Measurements from ENCODE around the gene CYP2W1. TPM values are rescaled to one million over a fixed set of nuclear protein-coding genes. Genes with fewer than 3 reads are reported as not detected.
A peak's percentile ranks its signal among the peaks of the same experiment; 100 is the strongest.

Gene CYP2W1
- total RNA-seq, 2 donors from 2014 or later, result not detected

DNA sequence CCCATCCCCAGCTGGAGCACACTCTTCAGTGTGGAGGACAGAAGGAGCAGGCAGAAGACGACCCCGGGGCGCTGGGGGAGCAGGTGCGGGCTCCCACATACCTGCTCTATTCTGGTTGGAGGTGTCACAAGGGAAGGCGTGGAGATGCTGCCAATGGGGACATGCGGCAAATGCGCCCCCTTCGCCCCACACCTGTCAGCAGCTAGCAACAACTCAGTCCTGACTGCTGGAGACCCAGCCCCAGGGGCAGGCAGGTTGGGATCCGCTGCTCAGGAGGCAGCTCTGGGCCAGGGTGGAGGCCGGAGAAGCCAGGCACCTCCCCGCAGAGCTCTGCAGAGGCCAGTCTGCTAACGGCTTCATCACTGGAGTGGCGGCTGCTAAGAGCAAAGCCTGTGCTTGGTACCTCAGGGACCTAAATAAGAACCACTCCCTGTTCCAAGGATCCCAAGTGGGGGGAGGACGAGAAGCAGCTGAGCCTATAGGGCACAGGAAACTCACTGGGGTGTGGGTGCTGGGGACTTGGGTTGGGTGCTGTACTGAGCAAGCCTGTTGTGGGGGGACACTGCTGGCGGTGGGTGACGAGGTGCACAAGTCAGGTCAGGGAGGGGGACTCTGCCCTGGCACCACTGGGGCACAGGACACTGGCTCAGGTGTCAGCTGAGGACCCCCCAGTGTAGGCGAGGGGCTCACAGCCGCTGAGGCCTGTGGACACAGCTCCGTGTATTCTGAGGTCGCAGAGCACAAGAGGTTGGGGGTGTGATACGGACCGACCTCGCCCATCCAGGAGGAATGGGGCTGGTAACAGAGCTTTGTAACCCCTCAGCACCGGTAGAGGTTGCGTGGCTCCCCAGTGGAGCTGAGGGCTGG is 42.1 kb downstream of the CYP2W1 start:
- no peak for ATAC-seq (replicated peaks)
- Mint-ChIP-seq H3K9me3 (no peaks in the 10 kb centered on the region), H3K4me1 (peaks cover 5% of the 10 kb centered on the region), H3K36me3 (ENCODE audit: low read depth) (peaks cover 7% of the 10 kb centered on the region), H3K4me3 (no peak overlapping the region), H3K27ac (no peak overlapping the region), H3K27me3 (no peaks in the 10 kb centered on the region)

DNA sequence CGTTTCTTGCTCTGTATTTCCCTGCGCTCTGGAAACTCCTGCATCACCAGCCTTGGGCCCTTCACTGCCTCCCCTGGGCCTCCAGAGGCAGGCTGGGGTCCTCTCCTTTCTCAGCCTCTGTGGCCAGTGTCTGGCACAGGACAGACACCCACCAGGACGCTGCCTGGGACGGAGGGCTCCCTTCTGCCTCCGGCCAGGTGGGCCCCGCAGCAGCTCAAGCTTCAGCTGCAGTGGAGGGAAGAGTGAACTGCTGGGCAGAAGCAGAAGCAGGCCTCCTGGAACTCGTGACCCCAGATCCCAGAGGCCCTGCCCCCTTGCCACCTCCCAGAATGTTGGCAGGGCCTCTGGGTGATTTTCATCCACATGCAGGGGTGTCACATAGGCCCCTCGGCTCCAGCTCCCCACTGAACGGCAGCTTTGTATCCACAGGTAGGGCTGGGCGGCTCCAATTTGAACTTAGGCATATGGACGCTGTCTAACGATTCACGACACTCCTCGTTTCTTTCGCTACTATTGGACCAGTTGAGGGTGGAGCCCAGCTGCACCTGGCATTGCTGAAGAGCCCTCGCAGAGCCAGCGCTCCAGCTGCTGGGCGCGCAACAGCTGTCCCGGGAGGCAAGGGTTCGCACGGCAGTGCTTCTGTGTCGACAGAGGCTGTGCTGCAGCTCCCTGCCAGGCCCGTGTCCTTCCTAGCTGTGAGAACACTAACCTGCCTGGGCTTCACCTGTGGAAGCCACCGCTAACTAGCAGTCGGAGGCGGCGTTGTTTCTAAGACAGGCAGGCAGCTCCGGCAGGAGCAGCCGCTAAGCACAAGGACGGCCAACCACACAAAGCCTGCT is 43.0 kb downstream of the CYP2W1 start:
- Mint-ChIP-seq H3K4me3 (no peak overlapping the region), H3K36me3 (ENCODE audit: low read depth) (peaks cover 7% of the 10 kb centered on the region), H3K27me3 (no peaks in the 10 kb centered on the region), H3K4me1 (peaks cover 5% of the 10 kb centered on the region), H3K27ac (peak overlapping the region; percentile 16), H3K9me3 (no peaks in the 10 kb centered on the region)
- no peak for ATAC-seq (replicated peaks)

- no peak overlapping the region for H3K27ac Mint-ChIP-seq
- no peaks in the 10 kb centered on the region for H3K27me3 Mint-ChIP-seq
- peak overlapping the region; percentile 41 for H3K4me3 Mint-ChIP-seq
- H3K36me3 Mint-ChIP-seq (ENCODE audit: low read depth), result peaks cover 7% of the 10 kb centered on the region
- H3K4me1 Mint-ChIP-seq, result peaks cover 5% of the 10 kb centered on the region
- no peaks in the 10 kb centered on the region for H3K9me3 Mint-ChIP-seq
- ATAC-seq (replicated peaks), result no peak
Observed at GRCh38 chr7:1026721-1027161, 43.8 kb downstream of the CYP2W1 start.

- Mint-ChIP-seq H3K36me3 (ENCODE audit: low read depth) (peaks cover 4% of the 10 kb centered on the region), H3K4me3 (peak overlapping the region; percentile 41), H3K9me3 (no peaks in the 10 kb centered on the region), H3K4me1 (peaks cover 5% of the 10 kb centered on the region), H3K27ac (no peak overlapping the region), H3K27me3 (no peaks in the 10 kb centered on the region)
- ATAC-seq (replicated peaks), result no peak
Observed at GRCh38 chr7:1027242-1028043, 44.5 kb downstream of the CYP2W1 start.

DNA sequence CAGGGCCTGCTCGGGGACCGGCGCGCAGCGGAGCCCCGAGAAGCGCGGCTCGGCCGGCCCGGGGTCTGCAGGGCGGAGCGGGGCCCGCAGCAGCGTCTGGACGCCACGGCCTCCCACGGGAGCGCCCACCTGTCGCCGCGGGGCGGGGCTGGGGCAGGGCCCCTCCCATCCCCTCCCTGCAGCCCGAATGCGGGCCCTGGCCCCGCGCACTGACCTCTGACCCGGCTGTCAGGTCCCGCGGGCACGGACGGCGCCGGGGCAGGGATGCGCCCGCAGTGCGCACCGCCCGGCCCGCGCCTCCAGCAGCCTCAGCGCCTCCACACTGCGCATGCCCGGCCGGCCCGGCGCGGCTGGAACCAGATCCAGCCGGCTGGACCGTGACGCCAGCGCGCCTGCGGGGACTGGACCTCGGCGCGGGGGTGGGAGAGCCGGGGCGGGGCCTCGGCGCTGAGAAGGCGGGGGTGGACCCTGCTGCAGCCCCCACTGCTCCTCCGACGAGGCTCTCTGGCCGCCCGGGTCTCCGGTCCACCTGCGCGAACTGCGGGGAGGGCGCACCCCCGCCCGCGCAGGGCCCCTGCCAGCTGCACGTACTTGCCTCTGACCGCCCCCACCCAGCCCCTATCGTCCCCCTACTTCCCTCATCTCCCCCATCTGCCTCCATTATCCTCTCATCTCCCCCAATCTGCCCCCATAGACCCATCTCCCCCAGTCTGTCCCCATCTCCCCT is 45.2 kb downstream of the CYP2W1 start:
- Mint-ChIP-seq H3K36me3 (ENCODE audit: low read depth) (no peaks in the 10 kb centered on the region), H3K4me3 (peak overlapping the region; percentile 70), H3K27ac (peak overlapping the region; percentile 55), H3K27me3 (no peaks in the 10 kb centered on the region), H3K9me3 (no peaks in the 10 kb centered on the region), H3K4me1 (peaks cover 11% of the 10 kb centered on the region)
- ATAC-seq (replicated peaks), result peak; percentile 87

GRCh38 chr7:1028775-1029636 is 46.0 kb downstream of the CYP2W1 start:
- Mint-ChIP-seq H3K4me3 (peak overlapping the region; percentile 70), H3K4me1 (peaks cover 18% of the 10 kb centered on the region), H3K27me3 (no peaks in the 10 kb centered on the region), H3K36me3 (ENCODE audit: low read depth) (no peaks in the 10 kb centered on the region), H3K9me3 (no peaks in the 10 kb centered on the region), H3K27ac (peak overlapping the region; percentile 55)
- ATAC-seq (replicated peaks), result peak; percentile 94

DNA sequence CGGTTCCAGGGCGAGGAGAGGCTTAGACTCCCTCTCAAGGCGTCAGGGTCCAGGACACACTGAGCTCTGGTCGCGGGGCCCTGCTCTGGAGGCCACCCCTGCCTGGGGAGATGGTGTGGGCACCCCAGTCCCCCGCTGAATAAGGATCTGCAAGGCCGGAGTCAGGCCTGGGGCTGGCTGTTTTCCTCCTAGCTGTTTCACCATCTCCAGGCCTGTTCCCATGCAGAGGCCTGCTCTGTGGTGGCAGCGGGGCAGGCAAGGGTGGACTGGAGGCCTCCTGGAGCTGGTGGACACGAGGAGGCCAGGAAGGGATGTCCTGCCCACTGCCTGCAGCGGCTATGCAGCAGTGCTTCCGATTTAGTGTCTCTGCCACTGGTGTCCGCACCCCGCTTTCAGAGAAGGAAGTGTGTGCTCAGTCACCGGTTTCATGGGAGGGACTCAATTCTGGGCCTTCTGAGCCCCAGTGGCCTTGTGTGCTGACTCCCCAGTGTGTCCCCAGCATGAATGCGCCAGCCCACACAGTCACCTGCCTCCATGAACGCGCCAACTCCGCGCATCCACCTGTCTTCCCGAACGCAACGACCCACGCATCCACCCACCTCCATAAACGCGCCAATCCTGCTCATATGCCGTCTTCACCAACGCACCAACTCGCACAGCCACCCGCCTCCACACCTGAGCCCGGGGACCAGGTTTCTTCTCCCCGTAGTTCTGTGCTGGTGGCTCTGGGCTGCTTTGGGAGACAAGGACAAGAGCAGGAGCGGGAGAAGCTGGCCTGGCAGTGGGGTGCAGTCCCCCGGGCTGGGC is 46.9 kb downstream of the CYP2W1 start:
- Mint-ChIP-seq H3K4me1 (peaks cover 22% of the 10 kb centered on the region), H3K27me3 (no peaks in the 10 kb centered on the region), H3K9me3 (no peaks in the 10 kb centered on the region), H3K4me3 (peak overlapping the region; percentile 70), H3K36me3 (ENCODE audit: low read depth) (no peaks in the 10 kb centered on the region), H3K27ac (no peak overlapping the region)
- ATAC-seq (replicated peaks), result no peak

DNA sequence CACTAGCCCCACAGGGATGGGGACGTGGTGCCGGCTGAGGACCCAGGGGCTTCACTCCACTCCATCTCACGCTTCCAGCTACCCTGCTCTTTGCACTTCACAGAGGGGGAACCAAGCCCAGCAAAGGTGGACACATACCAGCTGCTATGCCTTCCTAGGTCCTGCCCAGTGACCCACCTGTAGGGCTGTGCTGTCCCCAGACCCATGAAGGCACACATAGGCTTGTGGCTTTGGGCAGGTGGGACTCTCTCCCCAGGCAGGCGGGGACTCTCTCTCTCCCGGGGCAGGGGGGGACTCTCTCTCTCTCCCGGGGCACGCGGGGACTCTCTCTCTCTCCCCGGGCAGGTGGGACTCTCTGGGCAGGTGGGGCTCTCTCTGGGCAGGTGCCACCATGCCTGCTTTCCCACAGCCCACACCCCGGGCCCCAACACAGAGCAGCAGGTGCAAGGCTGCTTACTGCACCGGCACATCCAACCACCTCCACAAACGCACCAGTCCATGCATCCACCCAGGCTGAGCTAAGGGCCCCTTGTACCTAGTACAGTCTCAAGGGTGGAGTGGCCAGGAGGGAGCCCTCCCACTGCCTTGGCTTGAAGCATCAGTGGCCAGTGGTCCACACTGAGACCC is 47.6 kb downstream of the CYP2W1 start:
- Mint-ChIP-seq H3K27ac (peak overlapping the region; percentile 35), H3K27me3 (no peaks in the 10 kb centered on the region), H3K4me3 (peak overlapping the region; percentile 70), H3K9me3 (no peaks in the 10 kb centered on the region), H3K4me1 (peaks cover 22% of the 10 kb centered on the region), H3K36me3 (ENCODE audit: low read depth) (no peaks in the 10 kb centered on the region)
- ATAC-seq (replicated peaks), result no peak

DNA sequence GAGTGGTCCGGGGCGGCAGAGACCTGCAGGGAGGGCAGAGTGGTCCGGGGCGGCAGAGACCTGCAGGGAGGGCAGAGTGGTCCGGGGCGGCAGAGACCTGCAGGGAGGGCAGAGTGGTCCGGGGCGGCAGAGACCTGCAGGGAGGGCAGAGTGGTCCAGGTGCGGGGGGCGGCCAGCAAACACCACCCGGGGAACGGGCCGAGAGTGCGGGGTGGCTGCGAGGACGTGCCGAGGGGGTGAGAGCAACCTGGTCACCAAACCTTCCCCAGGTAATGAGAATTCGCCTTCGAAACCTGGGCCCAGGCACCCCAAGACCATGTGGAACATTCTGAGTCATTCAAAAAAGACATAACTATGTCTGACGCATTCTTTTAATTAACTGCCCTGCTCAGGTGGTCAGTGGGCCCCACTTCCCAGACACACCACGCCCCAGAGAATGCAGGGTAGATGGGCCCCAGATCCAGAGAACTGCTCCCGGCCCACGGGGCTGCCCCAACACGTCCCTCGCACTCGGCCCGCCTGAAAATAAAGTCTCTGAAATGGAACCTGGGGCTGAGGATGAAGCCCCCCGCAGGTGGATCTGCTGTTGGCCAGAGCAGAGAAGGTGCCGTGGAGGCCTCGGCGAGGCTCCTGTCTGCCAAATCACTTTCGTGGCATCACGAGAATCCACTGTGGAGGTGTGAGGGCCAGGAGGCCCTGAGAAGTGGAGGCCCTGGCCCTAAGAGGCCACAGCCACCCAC is 48.9 kb downstream of the CYP2W1 start:
- Mint-ChIP-seq H3K27me3 (no peaks in the 10 kb centered on the region), H3K9me3 (no peaks in the 10 kb centered on the region), H3K36me3 (ENCODE audit: low read depth) (no peaks in the 10 kb centered on the region), H3K4me3 (no peak overlapping the region), H3K4me1 (peaks cover 22% of the 10 kb centered on the region), H3K27ac (no peak overlapping the region)
- ATAC-seq (replicated peaks), result no peak

DNA sequence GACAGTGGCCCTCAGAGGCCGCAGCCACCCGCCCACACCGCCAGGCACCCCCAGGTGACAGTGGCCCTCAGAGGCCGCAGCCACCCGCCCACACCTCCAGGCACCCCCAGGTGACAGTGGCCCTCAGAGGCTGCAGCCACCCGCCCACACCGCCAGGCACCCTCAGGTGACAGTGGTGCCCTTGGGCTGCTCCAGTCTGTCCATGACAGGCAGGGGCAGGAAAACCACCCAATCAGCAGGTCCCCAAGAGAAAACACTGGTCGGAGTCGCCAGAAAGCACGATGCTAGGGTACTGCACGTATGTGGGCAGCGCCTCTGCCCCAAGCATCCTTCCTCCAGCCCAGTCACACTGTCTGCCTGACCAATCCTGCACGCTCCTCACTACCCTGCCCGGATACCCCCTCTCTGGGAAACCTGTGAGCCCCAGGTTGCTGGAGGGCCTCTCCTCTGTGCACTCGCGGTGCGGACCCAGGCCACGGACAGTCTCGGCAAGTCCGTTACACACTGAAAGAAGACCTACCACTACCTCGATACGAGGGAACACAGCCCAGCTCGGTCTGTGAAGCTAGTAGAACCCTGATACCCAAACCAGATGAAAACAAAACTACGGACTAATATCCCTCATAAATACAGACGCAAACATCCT is 49.7 kb downstream of the CYP2W1 start:
- H3K9me3 Mint-ChIP-seq, result no peaks in the 10 kb centered on the region
- H3K4me3 Mint-ChIP-seq, result peak overlapping the region; percentile 57
- no peaks in the 10 kb centered on the region for H3K36me3 Mint-ChIP-seq (ENCODE audit: low read depth)
- peaks cover 22% of the 10 kb centered on the region for H3K4me1 Mint-ChIP-seq
- no peak for ATAC-seq (replicated peaks)
- peak overlapping the region; percentile 50 for H3K27ac Mint-ChIP-seq
- H3K27me3 Mint-ChIP-seq, result no peaks in the 10 kb centered on the region

DNA sequence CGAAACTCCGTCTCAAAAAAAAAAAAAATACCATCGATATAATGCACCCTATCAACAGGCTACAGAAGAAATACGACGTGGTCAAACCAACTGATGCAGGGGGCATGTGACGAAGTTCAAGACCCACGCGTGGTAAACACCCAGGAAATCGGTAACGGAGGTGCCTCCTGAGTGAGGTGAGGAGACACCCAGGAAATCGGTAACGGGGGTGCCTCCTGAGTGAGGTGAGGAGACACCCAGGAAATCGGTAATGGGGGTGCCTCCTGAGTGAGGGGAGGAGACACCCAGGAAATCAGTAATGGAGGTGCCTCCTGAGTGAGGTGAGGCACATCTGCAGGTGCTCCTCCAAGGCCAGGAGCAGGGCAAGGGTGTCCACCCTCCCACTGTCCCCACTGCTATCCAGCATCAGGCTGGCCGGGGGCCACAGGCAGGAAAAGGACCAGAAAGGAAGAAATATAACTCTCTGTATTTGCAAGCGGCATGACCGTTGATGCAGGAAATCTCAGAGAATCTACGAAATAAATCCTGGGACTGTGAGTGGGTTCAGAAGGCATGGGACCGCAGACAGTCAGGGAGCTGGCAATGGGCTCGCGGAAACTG is 50.7 kb downstream of the CYP2W1 start:
- no peaks in the 10 kb centered on the region for H3K36me3 Mint-ChIP-seq (ENCODE audit: low read depth)

More for the DNA sequence above, 50.7 kb downstream of the CYP2W1 start:
- H3K4me1 Mint-ChIP-seq, result peaks cover 22% of the 10 kb centered on the region
- H3K9me3 Mint-ChIP-seq, result no peaks in the 10 kb centered on the region
- peak overlapping the region; percentile 50 for H3K27ac Mint-ChIP-seq
- ATAC-seq (replicated peaks), result no peak
- no peaks in the 10 kb centered on the region for H3K27me3 Mint-ChIP-seq
- H3K4me3 Mint-ChIP-seq, result peak overlapping the region; percentile 57
